Suprapubic skin (tissue), 4 donors: ENCODE measurements around the gene OTUD7B. TPM values are rescaled to one million over a fixed set of nuclear protein-coding genes. Genes with fewer than 3 reads are reported as not detected.
A peak's percentile ranks its signal among the peaks of the same experiment; 100 is the strongest.

Experiments
- DNase-seq, 2 donors: peaks; one replicate each; pipeline ENCODE4 v3.0.0-alpha.2; 2019; ENCODE audit warnings: low spot score in 2 of 2
- H3K27ac ChIP-seq: fragments of 200-600 bp; sonication (generic); one replicate; pipeline ENCODE4 v1.5.1; 2019
- H3K27me3 ChIP-seq: fragments of 200-600 bp; sonication (generic); one replicate; pipeline ENCODE4 v1.5.1; 2019
- H3K36me3 ChIP-seq: fragments of 200-600 bp; sonication (generic); one replicate; pipeline ENCODE4 v1.5.1; 2019
- H3K4me1 ChIP-seq: fragments of 200-600 bp; sonication (generic); one replicate; pipeline ENCODE4 v1.5.1; 2019
- H3K4me3 ChIP-seq: fragments of 200-600 bp; sonication (generic); one replicate; pipeline ENCODE4 v1.5.1; 2019; ENCODE audit warnings: mild to moderate bottlenecking
- H3K9me3 ChIP-seq: fragments of 200-600 bp; sonication (generic); one replicate; pipeline ENCODE4 v1.5.1; 2019
- CTCF ChIP-seq, 2 donors: fragments of 200-600 bp in 1 of 2; fragments of 450-650 bp in 1 of 2; sonication (generic) in 1 of 2; IDR thresholded peaks; one replicate each; pipeline ENCODE4 v1.5.1; 2016 to 2019; ENCODE audit warnings: antibody characterized with exemption in 2 of 2, mild to moderate bottlenecking in 1 of 2, moderate library complexity in 1 of 2
- EP300 ChIP-seq: sonication (generic); formaldehyde crosslinking; IDR thresholded peaks from one replicate; pipeline ENCODE4 v1.6.1; 2017; ENCODE audit warnings: antibody characterized with exemption
- POLR2A ChIP-seq, 2 donors: fragments of 450-650 bp; IDR thresholded peaks; one replicate each; pipeline ENCODE4 v1.6.1; 2017; ENCODE audit warnings: antibody characterized with exemption in 2 of 2, mild to moderate bottlenecking in 2 of 2, moderate library complexity in 2 of 2
- POLR2AphosphoS5 ChIP-seq, 3 donors: sonication (generic); formaldehyde crosslinking; IDR thresholded peaks; one replicate each; pipeline ENCODE4 v1.6.1; 2017; ENCODE audit warnings: antibody characterized with exemption in 3 of 3
- WGBS: methylation state at CpG from one replicate; pipeline ENCODE4 v1.1.5; 2018; 5-methylcytosine and 5-hydroxymethylcytosine counted together
- total RNA-seq, 4 donors: library from RNA; depleted of rRNA; stranded (reverse); fragments of >200 nt; gene quantifications; one replicate each; pipeline ENCODE4 v1.1.0, GENCODE V29; 2016

Gene OTUD7B
- total RNA-seq, 4 donors from 2014 or later = 11.0 to 19.2 (median 15.0) TPM

GRCh38 chr1:149888247-149888998, 122.1 kb downstream of the OTUD7B start:
- Histone ChIP-seq H3K27me3 (no peaks in the 10 kb centered on the region), H3K27ac (peak overlapping the region; percentile 100), H3K9me3 (no peaks in the 10 kb centered on the region), H3K36me3 (no peaks in the 10 kb centered on the region), H3K4me3 (peak overlapping the region; percentile 85), H3K4me1 (peaks cover 34% of the 10 kb centered on the region)
- peak; percentile 90 for DNase-seq
- WGBS = 1% methylated on average over 28 of the region's 28 CpGs
- TF ChIP-seq CTCF (IDR thresholded peaks at IDR 0.05) (peak; percentile 58 to 63), POLR2AphosphoS5 (IDR thresholded peaks at IDR 0.05) (peak in 1 of 3 donors; percentile 5), EP300 (no peak), POLR2A (IDR thresholded peaks at IDR 0.05) (no peak)

Other genes with a start within 250 kb of the OTUD7B start
- gene FCGR1A, start 228.0 kb downstream of the OTUD7B start, total RNA-seq = not detected
- 10 to 100 TPM; 21.7 to 42.1 (median 33.1) TPM for gene BOLA1, start 111.2 kb downstream of the OTUD7B start, total RNA-seq
- gene SV2A, start 92.9 kb downstream of the OTUD7B start, total RNA-seq = 1 to 10 TPM in 1 of 4 donors, under 1 TPM in 3; 0.48 to 1.3 (median 0.65) TPM
- gene SF3B4, start 82.9 kb downstream of the OTUD7B start, total RNA-seq = 10 to 100 TPM; 19.1 to 28.7 (median 22.2) TPM
- 10 to 100 TPM; 13.5 to 40.3 (median 22.0) TPM for gene MTMR11, start 73.8 kb downstream of the OTUD7B start, total RNA-seq
- 10 to 100 TPM; 23.8 to 67.4 (median 34.2) TPM for gene VPS45, start 57.0 kb upstream of the OTUD7B start, total RNA-seq
- 10 to 100 TPM in 3 of 4 donors, 1 to 10 TPM in 1; 4.8 to 19.2 (median 10.7) TPM for gene PLEKHO1, start 139.2 kb upstream of the OTUD7B start, total RNA-seq
- gene ANP32E, start 225.4 kb upstream of the OTUD7B start, total RNA-seq = 10 to 100 TPM in 3 of 4 donors, 1 to 10 TPM in 1; 7.5 to 17.6 (median 13.7) TPM
- 1 to 10 TPM in 2 of 4 donors, under 1 TPM in 2; 0.64 to 2.8 (median 1.1) TPM for gene CA14, start 247.0 kb upstream of the OTUD7B start, total RNA-seq